SK-N-SH treated with all-trans-retinoic acid at 6 μM for 48 hours (cell line): ENCODE measurements around the gene MAGEB17.

Experiments used
- BACH2 ChIP-seq: fragments of 250-450 bp; sonication (Bioruptor Pico); IDR thresholded peaks from 2 replicates; pipeline ENCODE4 v1.9.0; 2021; ENCODE audit warnings: mild to moderate bottlenecking, borderline replicate concordance
- ESRRG ChIP-seq: fragments of 250-450 bp; sonication (Bioruptor Pico); IDR thresholded peaks from 2 replicates; pipeline ENCODE4 v1.6.1; 2021; ENCODE audit warnings: mild to moderate bottlenecking
- PATZ1 ChIP-seq: fragments of 250-450 bp; sonication (Bioruptor Pico); IDR thresholded peaks from 2 replicates; pipeline ENCODE4 v1.8.0; 2020; ENCODE audit warnings: mild to moderate bottlenecking, moderate library complexity, borderline replicate concordance
- RARB ChIP-seq: fragments of 250-450 bp; sonication (Bioruptor Pico); IDR thresholded peaks from 2 replicates; pipeline ENCODE4 v1.8.0; 2021; ENCODE audit warnings: mild to moderate bottlenecking, moderate library complexity
- TCF4 ChIP-seq: fragments of 250-450 bp; sonication (Bioruptor Pico); IDR thresholded peaks from 2 replicates; pipeline ENCODE4 v1.8.0; 2021; ENCODE audit warnings: mild to moderate bottlenecking, moderate library complexity, borderline replicate concordance
- ZFP30 ChIP-seq: fragments of 450-650 bp; formaldehyde crosslinking; IDR thresholded peaks from 2 replicates; pipeline ENCODE4 v1.5.0; 2022; ENCODE audit warnings: mild to moderate bottlenecking, moderate library complexity
- ZNF565 ChIP-seq: fragments of 450-650 bp; formaldehyde crosslinking; conservative IDR thresholded peaks from 2 replicates; pipeline ENCODE4 v1.5.0; 2020; ENCODE audit warnings: low read depth, mild to moderate bottlenecking, moderate library complexity

- no peak for TF ChIP-seq PATZ1 (CRISPR knock-in tag)
- no peak for TF ChIP-seq TCF4 (CRISPR knock-in tag)
- no peak for TF ChIP-seq ZFP30 (CRISPR knock-in tag)
- TF ChIP-seq BACH2 (CRISPR knock-in tag) = no peak
- TF ChIP-seq ESRRG = no peak
- no peak for TF ChIP-seq RARB
- TF ChIP-seq ZNF565 (CRISPR knock-in tag) = no peak
Observed at GRCh38 chrX:16160729-16161128, 6.6 kb upstream of the MAGEB17 start.
